Breast epithelium (tissue), 4 donors: Measurements from ENCODE around the gene HLA-DMA. TPM values are rescaled to one million over a fixed set of nuclear protein-coding genes. Genes with fewer than 3 reads are reported as not detected.

Experiments used
- DNase-seq, 2 donors: peaks; one replicate each; pipeline ENCODE4 v3.0.0-alpha.2; 2019; ENCODE audit warnings: low spot score in 2 of 2
- H3K27ac ChIP-seq, 2 donors: fragments of 200-600 bp; sonication (generic) in 1 of 2; one replicate each; pipeline ENCODE4 v1.5.1; 2016 to 2019; ENCODE audit warnings: mild to moderate bottlenecking in 1 of 2
- H3K27me3 ChIP-seq, 2 donors: fragments of 200-600 bp; sonication (generic) in 1 of 2; one replicate each; pipeline versions ENCODE4 v1.5.1 to v1.6.0; 2017 to 2019; ENCODE audit warnings: control low read depth in 1 of 2, mild to moderate bottlenecking in 1 of 2
- H3K36me3 ChIP-seq: fragments of 200-600 bp; one replicate; pipeline ENCODE4 v1.5.1; 2019
- H3K4me1 ChIP-seq, 2 donors: fragments of 200-600 bp; sonication (generic); one replicate each; pipeline ENCODE4 v1.5.1; 2016 to 2019; ENCODE audit warnings: control low read depth in 1 of 2
- H3K4me3 ChIP-seq, 3 donors: fragments of 200-600 bp; sonication (generic); 1 replicate in 2 of 3; 2 replicates in 1 of 3; pipeline ENCODE4 v1.5.1; 2016 to 2019; ENCODE audit warnings: mild to moderate bottlenecking in 3 of 3, moderate library complexity in 2 of 3
- H3K9me3 ChIP-seq, 2 donors: fragments of 200-600 bp; sonication (generic) in 1 of 2; one replicate each; pipeline ENCODE4 v1.5.1; 2016 to 2019; ENCODE audit warnings: control low read depth in 1 of 2
- CTCF ChIP-seq, 3 donors: fragments of 450-650 bp; IDR thresholded peaks; one replicate each; pipeline ENCODE4 v1.5.1; 2016 to 2017; ENCODE audit warnings: antibody characterized with exemption in 3 of 3, mild to moderate bottlenecking in 3 of 3, moderate library complexity in 3 of 3
- POLR2A ChIP-seq: fragments of 450-650 bp; IDR thresholded peaks from one replicate; pipeline ENCODE4 v1.6.1; 2016; ENCODE audit warnings: antibody characterized with exemption, mild to moderate bottlenecking, moderate library complexity
- POLR2AphosphoS5 ChIP-seq, 3 donors: sonication (generic); formaldehyde crosslinking; IDR thresholded peaks; one replicate each; pipeline ENCODE4 v1.6.1; 2017; ENCODE audit warnings: antibody characterized with exemption in 3 of 3
- intact Hi-C: fragments of 100-400 bp; cut with DNase I; formaldehyde crosslinking; loops from one replicate; pipeline ENCODE4 v1.15.1; 2023; ENCODE audit warnings: low total_unique reads
- total RNA-seq, 3 donors: library from RNA; depleted of rRNA; stranded (reverse); fragments of >200 nt; gene quantifications; one replicate each; pipeline ENCODE4 v1.1.0, GENCODE V29; 2016

The HLA-DMA gene
- total RNA-seq, 3 donors from 2014 or later = 28.5 to 41.9 (median 30.9) TPM

GRCh38 chr6:32968867-32969684, 16.2 kb upstream of the HLA-DMA start:
- Histone ChIP-seq H3K36me3 (no peaks in the 10 kb centered on the region), H3K4me3 (peak overlapping the region; percentile 84 to 91 (median 85)), H3K9me3 (no peaks in the 10 kb centered on the region), H3K27me3 (no peaks in the 10 kb centered on the region), H3K27ac (peak overlapping the region; percentile 96 to 100), H3K4me1 (no peaks in the 10 kb centered on the region)
- DNase-seq = peak; percentile 71 to 73
- TF ChIP-seq POLR2AphosphoS5 (IDR thresholded peaks at IDR 0.05) = peak; percentile 9 to 61 (median 47)
- TF ChIP-seq POLR2A = no peak
- TF ChIP-seq CTCF (IDR thresholded peaks at IDR 0.05) = peak in 1 of 3 donors; percentile 20
- intact Hi-C loops = no loop called here

- peak; percentile 86 to 93 (median 88) for TF ChIP-seq POLR2AphosphoS5 (IDR thresholded peaks at IDR 0.05)
- TF ChIP-seq POLR2A = peak; percentile 92
- TF ChIP-seq CTCF (IDR thresholded peaks at IDR 0.05) = no peak
- H3K27ac ChIP-seq = peak within 1 kb of the TSS; percentile 96 to 100
- H3K27me3 ChIP-seq = no peaks in the 10 kb centered on the region
- DNase-seq = peak; percentile 95 to 97
- no peaks in the 10 kb centered on the region for H3K4me1 ChIP-seq
- intact Hi-C loops = no loop called here
- no peaks in the 10 kb centered on the region for H3K9me3 ChIP-seq
- H3K36me3 ChIP-seq = no peaks in the 10 kb centered on the region
- H3K4me3 ChIP-seq = peak within 1 kb of the TSS; percentile 84 to 91 (median 85)
These were observed 15.4 kb upstream of the HLA-DMA start, which contains the start of gene BRD2 for GRCh38 chr6:32968093-32968866. Gene BRD2, plus strand, starts transcription at chr6:32968594. Its CDS starts 4,305 bp downstream, at chr6:32972899.

- H3K4me1 ChIP-seq = no peaks in the 10 kb centered on the region
- intact Hi-C loops = no loop called here
- TF ChIP-seq POLR2AphosphoS5 (IDR thresholded peaks at IDR 0.05) = no peak
- TF ChIP-seq CTCF (IDR thresholded peaks at IDR 0.05) = peak in 2 of 3 donors; percentile 6 to 44
- TF ChIP-seq POLR2A = no peak
These were observed 14.5 kb upstream of the HLA-DMA start for GRCh38 chr6:32967151-32968091.

GRCh38 chr6:32964776-32965175, 11.9 kb upstream of the HLA-DMA start:
- no peak for DNase-seq
- intact Hi-C loops = no loop called here
- H3K4me1 ChIP-seq = no peaks in the 10 kb centered on the region
- H3K27ac ChIP-seq = peak overlapping the region in 1 of 2 donors; percentile 27
- no peaks in the 10 kb centered on the region for H3K36me3 ChIP-seq
- no peak overlapping the region for H3K4me3 ChIP-seq
- H3K27me3 ChIP-seq = no peaks in the 10 kb centered on the region
- TF ChIP-seq CTCF (IDR thresholded peaks at IDR 0.05) = no peak
- no peak for TF ChIP-seq POLR2A
- no peak for TF ChIP-seq POLR2AphosphoS5 (IDR thresholded peaks at IDR 0.05)
- no peaks in the 10 kb centered on the region for H3K9me3 ChIP-seq

More at GRCh38 chr6:32967151-32968091, 14.5 kb upstream of the HLA-DMA start:
- Histone ChIP-seq H3K9me3 (no peaks in the 10 kb centered on the region), H3K27me3 (no peaks in the 10 kb centered on the region), H3K27ac (peak overlapping the region; percentile 96 to 100), H3K36me3 (no peaks in the 10 kb centered on the region), H3K4me3 (peak overlapping the region; percentile 84 to 91 (median 85))
- DNase-seq = no peak
